Measurements from ENCODE around the gene PRKCA.

- no peak for TF ChIP-seq POLR2A (IDR thresholded peaks at IDR 0.05)
- TF ChIP-seq CTCF (IDR thresholded peaks at IDR 0.05): no peak
These were observed 26.8 kb upstream of the PRKCA start for GRCh38 chr17:66275651-66276050.
